Activated CD4-positive, CD25-positive, alpha-beta regulatory T cell treated with anti-CD3 and anti-CD28 coated beads, Interleukin-2, amount 50 U/mL, for 72 hours (primary cell): ENCODE results near the gene KATNAL1.
"Not testable (repeated sequence)": the region's sequence is repeated elsewhere in the genome, so short reads cannot be mapped to it uniquely, and the experiment has no call there.

Experiments used
- DNase-seq: peaks from one replicate; pipeline ENCODE4 v3.0.0; 2021

The KATNAL1 gene

GRCh38 chr13:30290812-30291436 lies 16.4 kb downstream of the KATNAL1 start:
- DNase-seq = no peak

- DNase-seq = no peak
Measured at GRCh38 chr13:30289533-30289932, 17.8 kb downstream of the KATNAL1 start.

GRCh38 chr13:30286059-30286458 lies 21.3 kb downstream of the KATNAL1 start:
- not testable (repeated sequence) for DNase-seq

GRCh38 chr13:30276178-30276577 lies 31.2 kb downstream of the KATNAL1 start:
- DNase-seq = no peak

GRCh38 chr13:30274083-30274482 lies 33.3 kb downstream of the KATNAL1 start:
- DNase-seq = no peak

DNA sequence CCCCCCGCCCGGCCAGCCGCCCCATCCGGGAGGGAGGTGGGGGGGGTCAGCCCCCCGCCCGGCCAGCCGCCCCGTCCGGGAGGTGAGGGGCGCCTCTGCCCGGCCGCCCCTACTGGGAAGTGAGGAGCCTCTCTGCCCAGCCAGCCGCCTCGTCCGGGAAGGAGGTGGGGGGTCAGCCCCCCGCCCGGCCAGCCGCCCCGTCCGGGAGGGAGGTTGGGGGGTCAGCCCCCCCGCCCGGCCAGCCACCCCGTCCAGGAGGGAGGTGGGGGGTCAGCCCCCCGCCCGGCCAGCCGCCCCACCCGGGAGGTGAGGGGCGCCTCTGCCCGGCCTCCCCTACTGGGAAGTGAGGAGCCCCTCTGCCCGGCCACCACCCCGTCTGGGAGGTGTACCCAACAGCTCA lies 37.3 kb downstream of the KATNAL1 start:
- not testable (repeated sequence) for DNase-seq

DNA sequence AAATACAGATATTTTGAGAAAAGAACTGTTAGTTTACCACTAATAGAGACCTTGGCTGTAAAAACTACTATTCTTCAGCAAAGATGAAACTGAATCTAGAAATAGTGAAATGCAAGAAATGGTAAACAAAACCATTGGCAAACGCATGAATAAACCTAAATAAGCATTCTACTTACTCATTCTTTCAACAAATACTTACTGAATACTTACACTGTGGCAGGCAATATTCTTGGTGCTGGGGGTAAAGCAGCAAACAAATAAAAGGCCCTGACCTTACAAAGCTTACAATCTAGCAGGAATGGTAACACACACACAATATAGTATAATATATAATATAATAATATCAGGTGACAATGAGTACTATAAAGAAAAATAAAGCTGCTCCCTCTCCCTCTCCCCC lies 38.7 kb downstream of the KATNAL1 start:
- DNase-seq = no peak

DNA sequence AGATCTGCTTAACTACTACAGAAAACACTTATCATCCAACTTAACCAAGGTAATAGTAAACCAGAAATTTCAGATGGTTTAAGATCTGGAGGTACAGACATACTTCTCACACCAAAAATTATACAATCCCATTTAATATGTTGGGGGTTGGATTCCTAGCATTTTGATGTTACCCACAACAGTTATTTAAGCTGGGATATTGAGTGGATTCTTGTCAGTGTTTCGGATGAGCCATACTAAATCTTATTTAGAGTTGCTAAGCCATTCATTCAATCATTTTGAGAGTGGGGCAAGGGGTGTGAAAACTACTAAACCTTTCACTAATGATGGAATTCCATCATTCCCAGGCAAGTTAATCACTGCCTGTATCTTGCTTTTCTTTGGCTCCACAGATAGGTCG lies 40.6 kb downstream of the KATNAL1 start:
- no peak for DNase-seq

DNA sequence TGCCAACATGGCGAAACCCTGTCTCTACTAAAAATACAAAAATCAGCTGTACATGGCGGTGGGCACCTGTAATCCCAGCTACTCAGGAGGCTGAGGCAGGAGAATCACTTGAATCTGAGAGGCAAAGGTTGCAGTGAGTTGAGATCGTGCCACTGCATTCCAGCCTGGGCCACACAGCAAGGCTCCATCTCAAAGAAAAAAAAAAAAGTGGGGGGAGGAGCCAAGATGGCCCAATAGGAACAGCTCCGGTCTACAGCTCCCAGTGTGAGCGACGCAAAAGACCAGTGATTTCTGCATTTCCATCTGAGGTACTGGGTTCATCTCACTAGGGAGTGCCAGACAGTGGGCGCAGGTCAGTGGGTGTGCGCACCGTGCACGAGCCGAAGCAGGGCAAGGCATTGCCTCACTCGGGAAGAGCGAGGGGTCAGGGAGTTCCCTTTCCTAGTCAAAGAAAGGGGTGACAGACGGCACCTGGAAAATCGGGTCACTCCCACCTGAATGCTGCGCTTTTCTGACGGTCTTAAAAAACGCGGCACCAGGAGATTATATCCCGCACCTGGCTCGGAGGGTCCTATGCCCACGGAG lies 48.1 kb downstream of the KATNAL1 start:
- not testable (repeated sequence) for DNase-seq

GRCh38 chr13:30257468-30258099 lies 49.8 kb downstream of the KATNAL1 start:
- no peak for DNase-seq

GRCh38 chr13:30256713-30257467 lies 50.5 kb downstream of the KATNAL1 start:
- no peak for DNase-seq

- DNase-seq = no peak
Measured at GRCh38 chr13:30255696-30256095, 51.7 kb downstream of the KATNAL1 start.

DNA sequence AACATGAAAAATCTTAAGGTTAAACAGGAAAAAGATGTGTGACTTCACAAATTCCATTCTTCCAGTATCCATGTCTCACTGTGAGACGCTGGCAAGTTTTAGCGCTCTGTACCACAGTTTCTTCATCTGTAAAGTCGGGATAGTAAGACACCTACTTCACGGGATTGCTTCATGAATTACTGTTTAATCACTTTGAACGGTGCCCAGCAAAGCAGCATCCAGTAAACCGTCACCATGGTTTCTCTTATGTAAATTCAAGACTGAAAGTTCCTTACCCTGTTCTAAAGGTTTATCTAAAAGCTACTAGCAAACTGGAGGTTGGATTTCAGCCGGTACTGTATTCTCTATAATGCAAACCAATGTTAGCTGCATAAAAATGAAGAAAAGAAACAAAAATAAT lies 53.5 kb downstream of the KATNAL1 start:
- no peak for DNase-seq

DNA sequence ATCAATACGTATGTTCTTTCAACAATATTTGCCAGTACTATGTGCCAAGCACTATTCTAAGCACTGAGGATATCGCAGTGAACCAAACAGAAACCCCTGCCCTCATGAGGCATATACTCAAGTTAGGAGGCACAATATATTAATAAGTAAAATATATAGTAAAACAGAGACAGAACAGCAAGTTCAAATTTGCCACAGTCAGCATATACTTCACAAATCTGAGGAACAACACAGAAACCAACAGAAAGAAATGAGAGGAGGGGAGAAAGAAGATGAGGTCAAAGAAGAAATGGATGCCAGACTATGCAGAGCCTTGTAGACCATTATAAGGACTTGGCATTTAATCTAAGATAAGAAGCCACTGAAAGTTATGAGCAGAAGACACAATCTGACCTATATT lies 59.9 kb downstream of the KATNAL1 start:
- no peak for DNase-seq

GRCh38 chr13:30241532-30241931 lies 65.8 kb downstream of the KATNAL1 start:
- no peak for DNase-seq

GRCh38 chr13:30240608-30241007 lies 66.7 kb downstream of the KATNAL1 start:
- no peak for DNase-seq

DNA sequence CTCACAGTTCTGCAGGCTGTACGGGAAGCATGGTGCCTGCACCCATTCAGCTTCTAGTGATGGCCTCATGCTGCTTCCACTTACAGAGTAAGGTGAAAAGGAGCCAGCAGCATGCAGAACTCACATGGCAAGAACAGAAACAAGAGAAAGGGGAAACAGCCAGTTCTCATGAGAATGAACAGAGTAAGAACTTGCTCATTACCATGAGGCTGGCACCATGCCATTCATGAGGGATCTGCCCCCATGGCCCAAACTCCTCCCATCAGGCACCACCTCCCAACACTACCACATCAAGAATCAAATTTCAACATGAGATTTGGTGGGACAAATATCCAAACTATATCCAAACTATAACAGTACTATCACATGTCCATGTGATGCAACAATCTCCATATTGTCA lies 72.1 kb downstream of the KATNAL1 start:
- DNase-seq = no peak

GRCh38 chr13:30234619-30235162 lies 72.7 kb downstream of the KATNAL1 start:
- DNase-seq = no peak

- no peak for DNase-seq
Measured at GRCh38 chr13:30224732-30225131, 82.6 kb downstream of the KATNAL1 start.

- DNase-seq = no peak
Measured at GRCh38 chr13:30222254-30222653, 85.1 kb downstream of the KATNAL1 start.

GRCh38 chr13:30216111-30216510 lies 91.2 kb downstream of the KATNAL1 start:
- no peak for DNase-seq

DNA sequence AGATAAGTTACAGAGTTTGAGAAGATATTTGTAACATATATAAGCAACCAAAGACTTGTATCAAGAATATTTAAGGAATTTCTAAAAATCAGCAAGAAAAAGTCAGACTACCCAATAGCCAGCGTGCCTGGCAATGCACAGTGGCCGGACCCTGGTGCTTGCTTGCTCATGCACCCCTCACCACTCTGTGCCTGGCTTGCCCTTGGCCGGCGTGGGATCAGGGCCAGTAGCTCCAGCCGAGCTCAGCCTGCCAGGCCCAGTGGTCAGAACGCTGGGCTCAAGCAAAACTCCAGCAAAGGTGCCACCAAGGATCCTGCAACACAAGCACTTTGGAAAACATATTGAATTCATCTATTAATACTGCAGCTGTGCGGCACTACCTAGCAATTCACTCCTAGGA lies 95.1 kb downstream of the KATNAL1 start:
- no peak for DNase-seq

DNA sequence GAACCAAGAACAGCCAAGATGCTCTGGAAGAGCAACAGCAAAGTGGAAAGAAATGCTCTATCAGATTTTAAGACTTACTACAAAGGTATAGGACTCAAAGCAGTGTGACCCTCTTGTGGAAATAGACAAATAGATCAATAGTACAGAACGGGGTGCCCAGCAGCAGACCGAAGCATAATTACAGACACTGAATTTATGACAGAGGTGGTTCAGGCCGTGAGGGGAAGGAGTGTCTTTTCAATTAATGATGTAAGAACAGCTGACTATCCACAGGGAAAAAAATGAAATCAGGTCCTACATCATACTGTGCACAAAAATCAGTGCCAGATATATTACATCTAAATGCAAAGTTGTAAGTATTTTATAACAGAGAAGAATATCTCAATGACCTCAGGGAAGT lies 95.6 kb downstream of the KATNAL1 start:
- DNase-seq = no peak

- no peak for DNase-seq
Measured at GRCh38 chr13:30204564-30204963, 102.8 kb downstream of the KATNAL1 start.
